Right lobe of liver (tissue), 6 donors: ENCODE data around the gene WHRN. TPM values are rescaled to one million over a fixed set of nuclear protein-coding genes. Genes with fewer than 3 reads are reported as not detected.

Source experiments
- ATAC-seq, 4 donors: fragments of 200-7000 bp; cut with Tn5 transposase; one replicate each; pipeline ENCODE4 v1.9.1; 2020; ENCODE audit warnings: mild to moderate bottlenecking in 4 of 4, moderate library complexity in 4 of 4
- DNase-seq, 3 donors: peaks; one replicate each; pipeline ENCODE4 v3.0.0-alpha.2; 2020
- H3K27ac ChIP-seq, 3 donors: fragments of 200-600 bp; one replicate each; pipeline ENCODE4 v1.8.0; 2022
- H3K27me3 ChIP-seq, 2 donors: fragments of 200-600 bp; one replicate each; pipeline ENCODE4 v1.8.0; 2022
- H3K36me3 ChIP-seq, 4 donors: fragments of 200-600 bp; sonication (generic) in 1 of 4; one replicate each; pipeline versions ENCODE4 v1.5.1 to v1.8.0; 2017 to 2022; ENCODE audit warnings: control low read depth in 1 of 4
- H3K4me1 ChIP-seq, 4 donors: fragments of 200-600 bp; sonication (generic) in 1 of 4; one replicate each; pipeline versions ENCODE4 v1.5.1 to v1.8.0; 2017 to 2022; ENCODE audit warnings: control low read depth in 1 of 4
- H3K4me3 ChIP-seq, 3 donors: fragments of 200-600 bp; one replicate each; pipeline ENCODE4 v1.8.0; 2022
- H3K9me3 ChIP-seq, 4 donors: fragments of 200-600 bp; sonication (generic) in 1 of 4; one replicate each; pipeline versions ENCODE4 v1.5.1 to v1.8.0; 2017 to 2022; ENCODE audit warnings: control low read depth in 1 of 4
- POLR2A ChIP-seq: fragments of 450-650 bp; IDR thresholded peaks from one replicate; pipeline ENCODE4 v1.6.1; 2017; ENCODE audit warnings: antibody characterized with exemption, mild to moderate bottlenecking
- whole genome bisulfite sequencing: methylation state at CpG from one replicate; pipeline ENCODE4 v1.1.6; 2018; ENCODE audit warnings: low coverage, low lambda C conversion rate; ENCODE audit not compliant: insufficient coverage; ENCODE audit errors: missing lambda C conversion rate; 5-methylcytosine and 5-hydroxymethylcytosine counted together
- intact Hi-C, 2 donors: fragments of 100-400 bp; cut with DNase I; formaldehyde crosslinking; loops; one replicate each; pipeline versions ENCODE4 v1.11.2 to v1.14.1; 2022
- total RNA-seq, 6 experiments: library from RNA; depleted of rRNA in 2 of 6; stranded (reverse); fragments of >200 nt in 2 of 6; fragmentation: NEBNext Ultra II Directional in 3 of 6; extraction: Animal tissue kit (Norgen Biotek cat#: 25700) in 3 of 6; gene quantifications; one replicate each; pipeline versions ENCODE4 v1.1.0 to v1.2.4, GENCODE V29; 2016 to 2023
- TF ChIP-seq, protein P1 (sequence below), 4 donors: fragments of 200-600 bp in 3 of 4; fragments of 450-650 bp in 1 of 4; IDR thresholded peaks; one replicate each; pipeline versions ENCODE4 v1.5.1 to v1.8.0; 2016 to 2022; ENCODE audit warnings: antibody characterized with exemption in 4 of 4, mild to moderate bottlenecking in 2 of 4
- donor health status: DM: no; HTN: yes; CAD: no.
- donor health status: DM: no; HTN: no; CAD: no.
- donor health status: DM: no; HTN: no; CAD: no.
- donor health status: DM: no; HTN: yes; CAD: no.
- donor health status: DM: no; HTN: yes; CAD: no.

WHRN gene
- total RNA-seq, 6 experiments from 2014 or later, result 2.1 to 3.7 (median 2.7) TPM

DNA sequence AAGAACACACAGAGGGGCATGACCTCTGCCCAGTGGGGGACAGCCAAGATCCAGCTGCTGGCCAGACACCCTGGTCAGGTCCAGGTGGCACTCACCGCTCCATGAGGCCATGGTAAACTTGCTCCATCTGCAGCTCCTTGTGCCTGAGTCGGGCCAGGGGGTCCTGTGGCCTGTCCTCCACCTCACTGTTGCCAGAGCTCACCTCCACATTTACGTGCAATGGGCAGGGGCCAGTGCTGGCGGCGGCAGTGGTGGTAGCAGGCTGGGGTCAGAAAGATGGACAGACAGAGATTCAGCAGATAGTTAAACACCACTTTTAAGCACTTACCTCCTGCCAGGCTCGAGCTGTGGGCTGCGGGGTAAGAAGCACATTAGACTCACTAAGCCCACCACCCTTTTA lies 145.5 kb downstream of the WHRN start:
- DNase-seq, result no peak
- no peak overlapping the region for H3K4me3 ChIP-seq

DNA sequence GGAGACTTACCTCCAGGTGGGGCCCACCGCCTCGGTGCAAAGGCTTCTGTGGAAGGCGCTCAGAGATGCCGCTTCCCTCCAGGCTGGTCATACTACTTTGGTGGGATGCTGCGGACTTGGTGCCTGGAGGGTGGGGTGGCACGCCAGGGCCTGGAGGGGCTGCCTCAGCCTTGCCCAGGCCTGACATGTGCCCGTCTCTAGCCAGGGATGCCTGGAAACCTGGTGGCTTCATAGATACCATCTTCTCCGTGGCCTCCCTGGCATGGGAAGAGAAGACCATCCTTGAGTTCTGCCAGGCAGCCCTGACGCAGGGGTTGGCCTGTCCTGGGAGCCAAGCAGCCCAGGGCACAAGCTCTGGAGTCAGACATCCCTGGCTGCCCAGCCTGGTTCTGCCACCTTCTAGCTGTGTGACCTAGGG lies 147.4 kb downstream of the WHRN start:
- H3K27me3 ChIP-seq, result no peaks in the 10 kb centered on the region
- WGBS, result no CpG with 5 or more reads among the region's 9 CpGs
- DNase-seq (no peak), ATAC-seq (no peak)
- intact Hi-C loops, result no loop called here
- H3K9me3 ChIP-seq, result no peaks in the 10 kb centered on the region
- TF ChIP-seq, protein P1, sequence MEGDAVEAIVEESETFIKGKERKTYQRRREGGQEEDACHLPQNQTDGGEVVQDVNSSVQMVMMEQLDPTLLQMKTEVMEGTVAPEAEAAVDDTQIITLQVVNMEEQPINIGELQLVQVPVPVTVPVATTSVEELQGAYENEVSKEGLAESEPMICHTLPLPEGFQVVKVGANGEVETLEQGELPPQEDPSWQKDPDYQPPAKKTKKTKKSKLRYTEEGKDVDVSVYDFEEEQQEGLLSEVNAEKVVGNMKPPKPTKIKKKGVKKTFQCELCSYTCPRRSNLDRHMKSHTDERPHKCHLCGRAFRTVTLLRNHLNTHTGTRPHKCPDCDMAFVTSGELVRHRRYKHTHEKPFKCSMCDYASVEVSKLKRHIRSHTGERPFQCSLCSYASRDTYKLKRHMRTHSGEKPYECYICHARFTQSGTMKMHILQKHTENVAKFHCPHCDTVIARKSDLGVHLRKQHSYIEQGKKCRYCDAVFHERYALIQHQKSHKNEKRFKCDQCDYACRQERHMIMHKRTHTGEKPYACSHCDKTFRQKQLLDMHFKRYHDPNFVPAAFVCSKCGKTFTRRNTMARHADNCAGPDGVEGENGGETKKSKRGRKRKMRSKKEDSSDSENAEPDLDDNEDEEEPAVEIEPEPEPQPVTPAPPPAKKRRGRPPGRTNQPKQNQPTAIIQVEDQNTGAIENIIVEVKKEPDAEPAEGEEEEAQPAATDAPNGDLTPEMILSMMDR (IDR thresholded peaks at IDR 0.05), result no peak
- TF ChIP-seq POLR2A, result no peak
- H3K27ac ChIP-seq, result no peak overlapping the region
- H3K36me3 ChIP-seq, result peaks cover 0 to 88% (median 46%) of the 10 kb centered on the region in 4 donors
- H3K4me3 ChIP-seq, result no peak overlapping the region
- H3K4me1 ChIP-seq, result no peaks in the 10 kb centered on the region

More for the DNA sequence above, 145.5 kb downstream of the WHRN start:
- 83% methylated on average over 1 of the region's 7 CpGs for WGBS
- no peak overlapping the region for H3K27ac ChIP-seq
- no peaks in the 10 kb centered on the region for H3K27me3 ChIP-seq
- peaks cover 0 to 86% (median 41%) of the 10 kb centered on the region in 4 donors for H3K36me3 ChIP-seq
- ATAC-seq, result no peak
- no peak for TF ChIP-seq POLR2A
- TF ChIP-seq, protein P1 (IDR thresholded peaks at IDR 0.05), result no peak
- no peaks in the 10 kb centered on the region for H3K9me3 ChIP-seq
- intact Hi-C loops, result no loop called here
- peaks cover 0 to 18% (median 7%) of the 10 kb centered on the region in 4 donors for H3K4me1 ChIP-seq

DNA sequence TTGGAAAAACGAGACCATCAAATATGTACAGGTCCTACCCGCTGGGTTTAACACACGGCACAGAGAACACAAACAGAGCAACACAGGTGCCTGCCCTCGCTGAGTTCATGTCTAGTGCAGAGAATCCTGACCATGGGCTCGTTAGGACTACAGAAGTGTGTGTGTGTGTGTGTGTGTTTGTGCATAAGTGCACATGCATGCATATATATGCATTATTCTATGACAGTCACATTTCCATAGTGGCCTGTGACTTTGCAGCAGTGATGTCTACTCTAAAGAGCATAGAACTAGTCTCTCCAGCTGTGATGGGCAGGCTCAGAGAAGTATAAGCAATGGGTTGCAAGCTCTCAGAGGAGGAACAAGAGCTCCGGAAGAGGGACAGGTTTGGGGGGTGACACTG lies 147.9 kb downstream of the WHRN start:
- H3K36me3 ChIP-seq, result peaks cover 0 to 83% (median 46%) of the 10 kb centered on the region in 4 donors
- no peaks in the 10 kb centered on the region for H3K27me3 ChIP-seq
- no peak overlapping the region for H3K4me3 ChIP-seq
- no peak for ATAC-seq
- intact Hi-C loops, result no loop called here
- no peak for DNase-seq
- H3K9me3 ChIP-seq, result no peaks in the 10 kb centered on the region
- no peaks in the 10 kb centered on the region for H3K4me1 ChIP-seq
- WGBS, result 98% methylated on average over 6 of the region's 6 CpGs
- TF ChIP-seq POLR2A, result no peak
- TF ChIP-seq, protein P1 (IDR thresholded peaks at IDR 0.05), result no peak
- no peak overlapping the region for H3K27ac ChIP-seq

DNA sequence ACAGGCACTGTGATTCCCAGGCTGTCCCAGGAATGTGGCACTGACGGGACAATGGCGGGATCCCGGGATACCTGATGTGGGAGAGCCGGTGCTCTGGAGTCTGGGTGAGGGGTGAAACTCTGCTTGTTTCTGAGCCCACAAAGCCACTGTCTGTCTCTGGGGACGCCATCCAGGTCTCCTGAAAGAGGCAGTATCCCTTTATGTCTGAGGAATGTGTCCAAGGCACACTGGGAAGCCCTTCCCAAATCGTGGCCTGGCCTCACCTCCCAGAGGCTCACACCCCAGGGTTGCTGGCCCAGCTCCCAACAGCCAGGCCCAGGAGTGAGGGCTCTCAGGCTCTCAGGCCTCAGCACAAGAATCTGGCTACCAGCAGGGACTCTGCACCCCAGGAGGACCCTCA lies 148.5 kb downstream of the WHRN start:
- TF ChIP-seq, protein P1 (IDR thresholded peaks at IDR 0.05), result no peak
- TF ChIP-seq POLR2A, result no peak
- 80% methylated on average over 1 of the region's 6 CpGs for WGBS
- no peak overlapping the region for H3K4me3 ChIP-seq
- DNase-seq, result no peak
- H3K27ac ChIP-seq, result no peak overlapping the region
- H3K4me1 ChIP-seq, result no peaks in the 10 kb centered on the region
- H3K27me3 ChIP-seq, result no peaks in the 10 kb centered on the region
- no peaks in the 10 kb centered on the region for H3K9me3 ChIP-seq
- H3K36me3 ChIP-seq, result peaks cover 0 to 82% (median 44%) of the 10 kb centered on the region in 4 donors
- intact Hi-C loops, result no loop called here
- no peak for ATAC-seq

DNA sequence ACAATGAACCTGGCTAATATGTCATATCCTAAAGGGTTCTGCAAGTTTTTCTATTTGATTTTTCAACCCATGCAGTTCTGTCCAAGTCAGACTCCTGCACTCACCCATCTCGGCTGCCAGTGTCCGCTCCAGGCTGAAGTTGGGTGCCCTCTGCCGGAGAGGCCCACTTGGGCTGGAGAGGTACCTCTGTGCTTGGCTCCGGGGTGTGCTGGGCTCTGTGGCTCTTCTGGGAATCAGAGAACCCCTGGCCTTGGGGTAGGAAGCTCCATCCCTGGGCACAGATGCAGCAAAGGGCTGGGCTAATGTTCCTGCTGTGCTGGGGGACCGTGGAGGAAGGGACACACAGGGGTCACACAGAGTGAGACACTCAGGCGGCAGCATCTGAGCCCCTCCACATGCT lies 149.5 kb downstream of the WHRN start:
- intact Hi-C loops, result no loop called here
- Histone ChIP-seq H3K4me1 (peaks cover 0 to 6% (median 0%) of the 10 kb centered on the region in 4 donors), H3K36me3 (peaks cover 0 to 75% (median 38%) of the 10 kb centered on the region in 4 donors), H3K9me3 (no peaks in the 10 kb centered on the region), H3K27me3 (no peaks in the 10 kb centered on the region), H3K4me3 (no peak overlapping the region), H3K27ac (no peak overlapping the region)
- no peak for DNase-seq
- TF ChIP-seq, protein P1 (IDR thresholded peaks at IDR 0.05), result no peak
- TF ChIP-seq POLR2A, result no peak
- 73% methylated on average over 4 of the region's 6 CpGs for WGBS
- no peak for ATAC-seq
